GM12801 (cell line): Measurements from ENCODE around the gene FAM117B.

ENCODE experiments used
- CTCF ChIP-seq: IDR thresholded peaks from one replicate; pipeline ENCODE4 v1.5.1; 2011; ENCODE audit warnings: control low read depth; ENCODE audit not compliant: insufficient read length; ENCODE audit errors: extremely low read depth

FAM117B gene

GRCh38 chr2:202669841-202670240, 35.1 kb downstream of the FAM117B start:
- TF ChIP-seq CTCF = no peak

GRCh38 chr2:202671317-202672035, 36.7 kb downstream of the FAM117B start:
- TF ChIP-seq CTCF = no peak

GRCh38 chr2:202679980-202680379, 45.2 kb downstream of the FAM117B start:
- TF ChIP-seq CTCF = no peak

- TF ChIP-seq CTCF = no peak
Observed at GRCh38 chr2:202680512-202680911, 45.7 kb downstream of the FAM117B start.

- no peak for TF ChIP-seq CTCF
Observed at GRCh38 chr2:202681688-202682205, 47.0 kb downstream of the FAM117B start.

GRCh38 chr2:202682274-202682673, 47.5 kb downstream of the FAM117B start:
- no peak for TF ChIP-seq CTCF

GRCh38 chr2:202687276-202687675, 52.5 kb downstream of the FAM117B start:
- TF ChIP-seq CTCF = no peak

- no peak for TF ChIP-seq CTCF
Observed at GRCh38 chr2:202689459-202689858, 54.7 kb downstream of the FAM117B start.
